LNCaP clone FGC (cell line): Measurements from ENCODE around the gene PELI1.

Experiments used
- DNase-seq: peaks from one replicate; pipeline ENCODE4 v3.0.0-alpha.2; 2011; ENCODE audit warnings: low read depth
- H3K4me3 ChIP-seq: 2 replicates; pipeline ENCODE4 v1.5.1; 2011; ENCODE audit warnings: mild to moderate bottlenecking, low read depth, low read length, control low read depth
- TF ChIP-seq, protein P1 (sequence below): IDR thresholded peaks from 2 replicates; pipeline ENCODE4 v1.5.1; 2012; ENCODE audit warnings: mild to moderate bottlenecking; ENCODE audit not compliant: control insufficient read depth, insufficient read depth; ENCODE audit errors: extremely low read depth

PELI1 gene

DNA sequence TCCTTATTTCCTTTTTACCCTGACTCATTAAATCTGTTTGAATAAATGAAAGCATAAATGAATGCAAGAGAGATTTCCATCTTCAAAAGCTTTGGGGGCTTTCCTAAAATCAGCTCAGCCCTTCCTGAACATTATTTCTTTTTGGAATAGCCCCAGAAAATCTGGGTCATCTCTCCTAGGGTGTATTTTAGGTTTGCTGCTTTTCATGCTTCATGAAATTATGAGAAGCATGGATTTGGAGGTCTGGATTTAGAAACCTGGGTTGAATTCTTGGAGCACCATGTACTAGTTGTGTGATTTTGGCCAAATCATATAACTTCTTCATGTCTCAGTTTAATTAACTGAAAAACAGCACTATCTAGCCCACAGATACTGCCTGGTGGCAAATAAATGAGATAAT lies 24.0 kb upstream of the PELI1 start:
- DNase-seq: no peak
- TF ChIP-seq, protein P1, sequence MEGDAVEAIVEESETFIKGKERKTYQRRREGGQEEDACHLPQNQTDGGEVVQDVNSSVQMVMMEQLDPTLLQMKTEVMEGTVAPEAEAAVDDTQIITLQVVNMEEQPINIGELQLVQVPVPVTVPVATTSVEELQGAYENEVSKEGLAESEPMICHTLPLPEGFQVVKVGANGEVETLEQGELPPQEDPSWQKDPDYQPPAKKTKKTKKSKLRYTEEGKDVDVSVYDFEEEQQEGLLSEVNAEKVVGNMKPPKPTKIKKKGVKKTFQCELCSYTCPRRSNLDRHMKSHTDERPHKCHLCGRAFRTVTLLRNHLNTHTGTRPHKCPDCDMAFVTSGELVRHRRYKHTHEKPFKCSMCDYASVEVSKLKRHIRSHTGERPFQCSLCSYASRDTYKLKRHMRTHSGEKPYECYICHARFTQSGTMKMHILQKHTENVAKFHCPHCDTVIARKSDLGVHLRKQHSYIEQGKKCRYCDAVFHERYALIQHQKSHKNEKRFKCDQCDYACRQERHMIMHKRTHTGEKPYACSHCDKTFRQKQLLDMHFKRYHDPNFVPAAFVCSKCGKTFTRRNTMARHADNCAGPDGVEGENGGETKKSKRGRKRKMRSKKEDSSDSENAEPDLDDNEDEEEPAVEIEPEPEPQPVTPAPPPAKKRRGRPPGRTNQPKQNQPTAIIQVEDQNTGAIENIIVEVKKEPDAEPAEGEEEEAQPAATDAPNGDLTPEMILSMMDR: no peak

DNA sequence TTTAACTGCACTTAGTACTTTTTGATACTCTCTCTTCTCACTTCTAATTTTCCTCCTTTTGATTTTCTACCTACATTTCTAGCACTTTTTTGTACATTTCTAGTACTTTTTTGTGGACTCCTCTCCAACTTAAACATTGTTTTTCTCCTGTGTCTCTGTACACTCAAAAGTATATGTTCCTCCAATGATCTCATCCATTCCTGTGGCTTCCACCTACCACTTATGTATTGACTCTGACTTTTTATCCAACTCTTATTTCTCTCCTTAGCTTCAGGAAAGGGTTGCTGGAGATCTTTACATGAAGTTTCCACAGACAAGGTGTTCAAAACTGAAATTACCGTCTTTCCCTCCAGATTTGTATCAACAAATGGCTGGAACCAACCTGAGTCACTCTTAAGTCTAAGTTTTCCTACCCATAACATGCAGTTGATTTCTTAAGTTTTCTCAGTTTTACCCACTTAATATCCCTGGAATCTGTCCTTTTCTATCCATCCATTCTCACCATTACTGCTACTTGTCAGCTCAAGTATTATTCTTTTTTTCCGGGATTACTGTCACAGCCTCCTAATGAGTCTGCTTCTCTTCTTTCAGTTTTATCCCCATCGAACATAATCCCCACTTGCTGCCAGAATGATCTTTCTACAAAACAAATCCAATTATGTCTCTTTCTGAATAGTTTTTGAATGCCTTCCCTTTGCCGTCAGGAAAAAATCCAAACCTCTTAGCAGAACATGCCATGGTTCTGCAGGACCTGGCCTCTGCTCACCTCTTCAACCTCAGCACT lies 22.6 kb upstream of the PELI1 start:
- H3K4me3 ChIP-seq: no peak overlapping the region
- DNase-seq: no peak
- TF ChIP-seq, protein P1: no peak

More for the DNA sequence above, 24.0 kb upstream of the PELI1 start:
- no peak overlapping the region for H3K4me3 ChIP-seq

DNA sequence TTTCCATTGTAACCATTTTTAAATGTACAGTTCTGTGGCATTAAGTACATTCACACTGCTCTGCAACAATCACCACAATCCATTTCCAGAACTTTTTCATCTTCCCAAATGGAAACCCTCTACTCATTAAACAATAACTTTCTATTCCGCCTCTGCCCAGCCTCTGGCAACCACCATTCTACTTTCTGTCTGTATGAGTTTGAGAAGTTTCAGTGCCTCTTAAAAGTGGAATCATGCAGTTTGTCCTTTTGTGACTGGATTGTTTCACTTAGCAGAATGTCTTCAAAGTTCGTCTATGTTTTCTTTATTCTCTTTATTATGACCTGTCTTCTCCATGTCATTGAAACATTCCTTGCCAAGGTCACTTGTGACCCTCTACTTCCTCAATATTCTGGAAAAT lies 22.0 kb upstream of the PELI1 start:
- H3K4me3 ChIP-seq: no peak overlapping the region
- DNase-seq: no peak
- TF ChIP-seq, protein P1: no peak

DNA sequence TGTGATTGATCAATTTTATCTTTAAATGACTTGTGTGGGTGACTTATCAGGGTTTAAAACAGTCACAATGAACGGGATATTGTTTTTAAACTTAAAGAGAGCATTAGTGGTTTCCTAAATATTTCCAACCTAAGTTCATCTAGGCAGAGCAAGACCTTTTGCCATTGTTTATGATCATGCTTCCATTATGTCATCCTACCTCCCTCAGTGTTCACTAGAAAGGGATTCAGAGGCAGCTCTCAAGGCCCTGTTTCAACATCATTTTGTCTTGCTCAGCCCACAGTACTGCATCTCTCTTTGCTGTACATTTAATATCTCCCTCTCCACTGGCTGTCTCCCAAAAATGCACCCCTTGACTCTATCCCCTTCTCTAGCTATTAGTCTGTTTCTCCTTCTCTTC lies 21.5 kb upstream of the PELI1 start:
- TF ChIP-seq, protein P1: no peak
- no peak overlapping the region for H3K4me3 ChIP-seq
- no peak for DNase-seq

DNA sequence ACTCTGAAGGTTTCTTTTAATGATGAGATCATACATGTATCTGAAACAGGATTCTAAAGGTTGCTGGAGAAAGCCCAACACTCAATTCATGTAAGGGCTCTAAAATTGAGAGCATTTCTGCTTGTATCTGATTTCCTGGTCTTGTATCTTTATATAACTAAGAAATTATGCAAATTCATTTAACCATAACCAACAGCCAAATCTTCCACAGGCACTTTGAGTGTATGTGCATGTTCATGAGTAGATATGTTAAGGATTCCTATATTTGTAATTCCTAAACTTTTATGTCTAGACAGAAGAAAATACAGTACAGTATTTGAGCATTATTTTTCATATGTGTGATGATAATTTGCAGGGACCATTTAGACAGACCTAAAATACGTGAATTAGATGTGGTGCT lies 20.4 kb upstream of the PELI1 start:
- no peak overlapping the region for H3K4me3 ChIP-seq
- DNase-seq: no peak
- TF ChIP-seq, protein P1: no peak

DNA sequence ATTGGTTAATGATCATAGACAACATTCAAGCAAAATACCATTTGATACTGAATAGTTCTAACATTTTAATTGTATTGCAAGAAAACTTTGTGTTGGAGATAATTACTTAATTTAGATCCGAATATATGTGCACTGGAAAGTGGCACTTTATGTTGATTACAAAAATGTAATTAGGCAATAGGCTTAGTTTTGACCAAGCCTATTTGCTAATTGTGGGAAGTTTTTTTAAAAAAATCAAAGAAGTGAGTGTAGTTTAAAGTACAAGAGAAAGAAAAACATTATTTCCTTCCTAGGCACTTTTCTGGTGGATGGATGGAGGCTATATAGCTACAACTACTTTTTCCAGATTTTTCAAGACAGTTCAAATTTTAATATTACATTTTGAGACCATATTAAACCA lies 18.3 kb upstream of the PELI1 start:
- H3K4me3 ChIP-seq: no peak overlapping the region
- TF ChIP-seq, protein P1: no peak
- DNase-seq: no peak

DNA sequence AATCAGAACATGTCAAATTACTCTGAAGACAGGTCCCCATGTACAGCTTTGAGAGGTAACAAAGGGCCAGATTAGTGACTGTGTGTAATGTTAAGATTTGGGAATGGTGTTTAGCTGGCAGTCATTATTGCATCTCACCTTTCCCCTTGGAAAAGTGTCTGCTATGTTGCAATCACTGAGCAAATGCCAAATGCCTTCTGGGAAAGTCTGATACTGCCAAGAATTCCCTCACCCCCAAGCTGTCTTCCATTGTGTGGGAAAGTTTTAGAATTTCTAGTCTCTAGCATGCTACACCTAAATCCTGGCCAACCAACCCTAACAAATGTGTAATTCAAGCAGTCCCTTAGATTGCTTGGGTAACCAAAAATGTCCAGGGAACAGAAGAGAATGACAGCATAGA lies 13.6 kb upstream of the PELI1 start:
- H3K4me3 ChIP-seq: no peak overlapping the region
- no peak for DNase-seq
- TF ChIP-seq, protein P1: no peak
